ENCODE data around the gene ACOXL. TPM values are rescaled to one million over a fixed set of nuclear protein-coding genes. Genes with fewer than 3 reads are reported as not detected.

ACOXL gene
- total RNA-seq, 2 donors from 2014 or later, result 0.52 TPM; not detected in 1

DNA sequence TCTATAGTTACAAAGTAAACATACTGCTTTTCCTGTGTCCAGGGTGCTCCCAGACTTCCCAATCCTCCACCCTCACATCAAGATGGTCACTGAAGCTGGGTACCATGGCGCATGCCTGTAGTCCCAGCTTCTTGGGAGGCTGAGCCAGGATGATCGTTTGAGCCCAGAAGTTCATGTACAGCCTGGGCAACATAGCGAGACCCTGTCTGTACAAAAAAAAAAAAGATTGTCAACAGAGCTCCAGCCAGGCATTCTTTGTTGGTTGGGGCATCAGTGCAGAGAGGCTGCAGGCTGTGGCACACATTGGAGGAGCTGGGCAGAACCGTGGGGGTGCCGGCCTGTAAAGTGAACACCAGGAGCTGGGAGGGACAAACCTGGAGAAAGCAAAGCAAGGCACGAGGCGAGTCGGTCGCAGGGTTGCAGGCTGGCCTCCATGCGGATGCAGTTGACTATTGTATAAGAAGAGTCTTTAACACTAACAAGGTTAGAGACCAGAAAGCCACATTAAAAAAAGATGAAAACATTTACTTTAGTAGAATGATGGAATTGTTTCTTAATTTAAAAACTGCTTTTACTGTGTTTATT, 51.8 kb downstream of the ACOXL start:
- H3K27ac ChIP-seq, result no peak overlapping the region
- H3K9me3 ChIP-seq, result no peaks in the 10 kb centered on the region
- no peaks in the 10 kb centered on the region for H3K36me3 ChIP-seq (replicated peaks in 1 of 2; ENCODE audit: insufficient read depth in 1 of 2, low read depth in 2 of 2)
- intact Hi-C loops (cut with DNase I), result no loop called here
- no peak for ATAC-seq
- H3K4me3 ChIP-seq, result no peak overlapping the region
- WGBS, 2 donors, result 83 to 86% methylated on average over 10 of the region's 10 CpGs
- H3K27me3 ChIP-seq, result no peaks in the 10 kb centered on the region
- no peak for DNase-seq
- TF ChIP-seq, protein P1, sequence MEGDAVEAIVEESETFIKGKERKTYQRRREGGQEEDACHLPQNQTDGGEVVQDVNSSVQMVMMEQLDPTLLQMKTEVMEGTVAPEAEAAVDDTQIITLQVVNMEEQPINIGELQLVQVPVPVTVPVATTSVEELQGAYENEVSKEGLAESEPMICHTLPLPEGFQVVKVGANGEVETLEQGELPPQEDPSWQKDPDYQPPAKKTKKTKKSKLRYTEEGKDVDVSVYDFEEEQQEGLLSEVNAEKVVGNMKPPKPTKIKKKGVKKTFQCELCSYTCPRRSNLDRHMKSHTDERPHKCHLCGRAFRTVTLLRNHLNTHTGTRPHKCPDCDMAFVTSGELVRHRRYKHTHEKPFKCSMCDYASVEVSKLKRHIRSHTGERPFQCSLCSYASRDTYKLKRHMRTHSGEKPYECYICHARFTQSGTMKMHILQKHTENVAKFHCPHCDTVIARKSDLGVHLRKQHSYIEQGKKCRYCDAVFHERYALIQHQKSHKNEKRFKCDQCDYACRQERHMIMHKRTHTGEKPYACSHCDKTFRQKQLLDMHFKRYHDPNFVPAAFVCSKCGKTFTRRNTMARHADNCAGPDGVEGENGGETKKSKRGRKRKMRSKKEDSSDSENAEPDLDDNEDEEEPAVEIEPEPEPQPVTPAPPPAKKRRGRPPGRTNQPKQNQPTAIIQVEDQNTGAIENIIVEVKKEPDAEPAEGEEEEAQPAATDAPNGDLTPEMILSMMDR (IDR thresholded peaks at IDR 0.05), result no peak
- TF ChIP-seq POLR2A (IDR thresholded peaks at IDR 0.05), result no peak
- H3K4me1 ChIP-seq, result peaks cover 7% of the 10 kb centered on the region

DNA sequence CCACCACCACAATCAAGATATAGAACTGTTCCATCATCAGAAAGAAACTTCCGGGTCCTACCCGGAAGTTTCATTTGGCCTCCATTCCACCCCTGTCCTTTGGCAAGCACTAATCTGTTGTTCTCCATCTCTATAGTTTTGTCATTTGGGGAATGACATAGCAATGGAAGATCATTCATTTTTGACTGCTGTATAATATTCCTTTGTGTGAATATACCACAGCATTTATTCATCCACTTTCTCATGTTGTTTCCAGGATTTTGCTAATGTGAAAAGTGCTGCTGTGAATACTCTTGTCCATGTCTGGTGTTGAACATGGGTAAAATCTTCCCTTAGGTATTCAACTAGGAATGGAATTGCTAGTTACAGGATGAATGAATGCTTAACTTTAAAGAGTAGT, 53.1 kb downstream of the ACOXL start:
- intact Hi-C loops (cut with DNase I), result no loop called here
- Histone ChIP-seq H3K27ac (no peak overlapping the region), H3K4me1 (peaks cover 7% of the 10 kb centered on the region), H3K4me3 (no peak overlapping the region), H3K9me3 (no peaks in the 10 kb centered on the region), H3K27me3 (no peaks in the 10 kb centered on the region), H3K36me3 (replicated peaks in 1 of 2; ENCODE audit: insufficient read depth in 1 of 2, low read depth in 2 of 2) (no peaks in the 10 kb centered on the region)
- DNase-seq (no peak), ATAC-seq (no peak)
- 97 to 98% methylated on average over 2 of the region's 2 CpGs for WGBS, 2 donors
- TF ChIP-seq, protein P1 (IDR thresholded peaks at IDR 0.05), result no peak
- TF ChIP-seq POLR2A (IDR thresholded peaks at IDR 0.05), result no peak

DNA sequence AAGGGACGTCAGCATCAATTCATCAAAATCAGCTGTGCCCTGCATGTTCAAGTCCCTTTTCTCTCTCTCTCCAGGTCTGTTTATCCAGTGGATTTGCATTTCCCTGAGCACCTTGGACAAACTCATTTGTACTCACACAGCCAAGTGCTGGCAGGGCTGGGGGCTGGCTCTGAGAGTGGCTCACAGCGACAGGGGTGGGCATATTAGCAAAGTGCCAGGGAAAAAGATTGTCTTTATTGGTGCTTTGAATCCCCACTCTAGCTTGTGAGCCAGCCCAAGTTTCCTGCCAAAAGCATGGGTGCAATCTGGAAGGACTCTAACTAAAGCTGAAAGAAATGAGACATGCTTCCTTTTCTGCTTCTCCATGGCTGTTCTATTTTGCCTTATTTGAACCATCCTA, 56.6 kb downstream of the ACOXL start:
- 33 to 43% methylated on average over 1 to 2 of the region's 2 CpGs for WGBS, 2 donors

DNA sequence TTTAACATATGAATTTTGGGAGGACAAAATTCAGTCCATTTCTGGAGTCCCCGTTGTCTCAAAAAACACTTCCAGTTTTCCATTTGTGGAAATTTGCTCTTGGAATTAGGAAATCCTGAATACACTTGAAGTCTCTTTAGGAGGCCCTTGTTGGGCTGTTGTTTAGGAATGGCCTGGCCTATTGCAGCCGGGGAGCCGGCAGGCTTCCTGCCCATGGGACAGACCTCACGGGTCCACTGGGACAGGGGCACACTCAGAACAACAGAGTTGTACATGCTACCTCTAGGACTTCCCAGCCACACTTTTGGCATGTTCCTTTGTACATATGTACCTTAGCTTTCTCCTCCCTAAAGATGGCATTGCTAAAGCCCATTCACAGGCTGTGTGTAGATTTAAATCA, 57.3 kb downstream of the ACOXL start:
- no peak for DNase-seq
- Histone ChIP-seq H3K36me3 (replicated peaks in 1 of 2; ENCODE audit: insufficient read depth in 1 of 2, low read depth in 2 of 2) (no peaks in the 10 kb centered on the region), H3K4me3 (no peak overlapping the region), H3K9me3 (no peaks in the 10 kb centered on the region), H3K4me1 (no peaks in the 10 kb centered on the region), H3K27me3 (no peaks in the 10 kb centered on the region), H3K27ac (no peak overlapping the region)
- intact Hi-C loops (cut with DNase I), result no loop called here
- WGBS, 2 donors, result 82 to 88% methylated on average over 4 of the region's 4 CpGs
- no peak for ATAC-seq
- no peak for TF ChIP-seq POLR2A (IDR thresholded peaks at IDR 0.05)
- TF ChIP-seq, protein P1 (IDR thresholded peaks at IDR 0.05), result no peak

More for the DNA sequence above, 56.6 kb downstream of the ACOXL start:
- Histone ChIP-seq H3K4me1 (no peaks in the 10 kb centered on the region), H3K36me3 (replicated peaks in 1 of 2; ENCODE audit: insufficient read depth in 1 of 2, low read depth in 2 of 2) (no peaks in the 10 kb centered on the region), H3K27ac (no peak overlapping the region), H3K4me3 (no peak overlapping the region), H3K9me3 (no peaks in the 10 kb centered on the region), H3K27me3 (no peaks in the 10 kb centered on the region)
- ATAC-seq (no peak), DNase-seq (no peak)
- TF ChIP-seq, protein P1 (IDR thresholded peaks at IDR 0.05), result no peak
- no peak for TF ChIP-seq POLR2A (IDR thresholded peaks at IDR 0.05)
- intact Hi-C loops (cut with DNase I), result no loop called here

DNA sequence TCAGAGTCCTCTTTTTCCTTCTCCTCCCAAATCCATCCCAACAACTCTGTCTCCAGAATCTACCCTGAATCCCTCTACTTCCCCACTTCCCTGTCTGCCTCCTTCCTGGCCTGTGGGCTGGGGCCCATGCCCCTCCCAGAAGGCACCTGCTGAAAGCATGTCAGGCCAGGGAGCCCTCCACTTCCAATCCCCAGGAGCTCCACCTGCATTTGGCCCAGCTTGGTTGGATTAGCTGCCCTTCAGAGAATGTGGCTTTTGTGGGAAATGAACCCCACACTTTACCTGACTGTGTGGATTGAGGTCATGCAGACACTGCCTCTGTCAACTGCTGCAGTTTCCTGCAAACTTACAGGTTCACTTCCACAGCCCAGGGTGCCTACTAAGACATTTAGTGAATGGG, 58.5 kb downstream of the ACOXL start:
- H3K27me3 ChIP-seq, result no peaks in the 10 kb centered on the region
- no peaks in the 10 kb centered on the region for H3K36me3 ChIP-seq (replicated peaks in 1 of 2; ENCODE audit: insufficient read depth in 1 of 2, low read depth in 2 of 2)
- intact Hi-C loops (cut with DNase I), result no loop called here
- H3K4me1 ChIP-seq, result no peaks in the 10 kb centered on the region
- DNase-seq (no peak), ATAC-seq (no peak)
- H3K27ac ChIP-seq, result no peak overlapping the region
- H3K9me3 ChIP-seq, result no peaks in the 10 kb centered on the region
- TF ChIP-seq, protein P1 (IDR thresholded peaks at IDR 0.05), result no peak
- TF ChIP-seq POLR2A (IDR thresholded peaks at IDR 0.05), result no peak
- H3K4me3 ChIP-seq, result no peak overlapping the region

Measured in body of pancreas (tissue), 4 donors.